ENCODE measurements around the gene RNF19B.
"Not testable (repeated sequence)": the region's sequence is repeated elsewhere in the genome, so short reads cannot be mapped to it uniquely, and the experiment has no call there.

Gene RNF19B

DNA sequence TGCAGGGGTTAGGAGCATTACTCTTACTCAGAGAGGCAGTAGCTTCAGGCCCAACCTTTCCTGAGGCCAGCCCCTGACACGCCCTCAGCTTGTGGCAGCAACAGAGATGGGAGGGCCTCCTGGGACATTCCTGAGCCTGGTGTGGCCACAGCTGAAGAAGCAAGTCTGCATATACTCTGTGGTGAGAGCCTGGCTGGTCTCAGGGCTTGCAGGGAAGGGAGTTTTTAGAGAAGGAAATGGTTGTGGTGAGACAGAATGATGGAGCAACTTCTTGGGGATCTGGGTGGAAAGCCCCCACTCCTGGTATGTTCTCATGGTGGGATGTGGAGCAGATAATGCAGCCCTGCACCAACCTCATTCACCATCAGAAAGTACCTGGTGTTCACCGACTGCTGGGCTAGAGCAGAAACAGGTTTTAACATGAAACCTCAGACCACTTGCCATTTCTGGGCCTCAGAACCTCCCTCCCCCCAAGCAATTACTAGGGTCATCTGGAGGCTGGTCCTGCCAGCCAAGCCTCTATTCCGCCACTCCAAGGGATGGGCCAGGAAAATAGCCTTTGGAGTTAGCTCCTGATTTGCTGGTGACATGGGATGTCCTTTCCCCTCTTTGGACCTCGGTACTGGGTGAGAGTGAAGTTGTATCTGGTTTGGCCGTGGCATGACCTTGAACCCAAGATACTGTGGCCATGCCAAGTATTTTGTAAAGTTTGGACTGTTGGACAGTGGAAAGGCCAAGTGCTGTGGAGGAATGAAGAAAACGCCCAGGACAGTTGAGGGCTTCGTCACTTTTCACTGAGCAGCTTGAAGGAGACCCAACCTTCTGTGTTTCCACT, 28.1 kb upstream of the RNF19B start:
- DNase-seq = peak; percentile 67

GRCh38 chr1:32991819-32992488, 27.3 kb upstream of the RNF19B start:
- DNase-seq = no peak

GRCh38 chr1:32991386-32991785, 26.8 kb upstream of the RNF19B start:
- DNase-seq = no peak

- no peak for DNase-seq
These were observed 26.3 kb upstream of the RNF19B start for GRCh38 chr1:32990887-32991286.

- peak; percentile 58 for DNase-seq
These were observed 24.8 kb upstream of the RNF19B start for GRCh38 chr1:32989160-32990050.

DNA sequence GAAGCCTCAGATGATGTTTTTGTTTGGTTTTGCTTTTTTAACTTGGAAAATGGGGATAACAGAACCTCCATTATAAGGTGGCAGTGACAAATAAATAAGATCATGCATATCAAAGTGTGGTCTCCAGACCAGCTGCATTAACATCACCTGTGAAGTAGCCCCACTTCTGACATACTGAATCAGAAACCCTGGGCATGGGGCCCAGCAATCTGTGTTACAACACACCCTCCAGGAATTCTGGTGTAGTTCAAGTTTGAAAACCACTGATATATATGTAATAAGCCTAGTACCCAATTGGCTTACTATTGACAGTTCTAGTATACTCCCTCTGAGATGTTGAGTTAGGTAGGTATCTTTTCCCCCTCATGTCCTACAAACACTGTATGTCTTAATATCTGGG, 24.1 kb upstream of the RNF19B start:
- DNase-seq = no peak

GRCh38 chr1:32985226-32985625, 20.6 kb upstream of the RNF19B start:
- DNase-seq = no peak

DNA sequence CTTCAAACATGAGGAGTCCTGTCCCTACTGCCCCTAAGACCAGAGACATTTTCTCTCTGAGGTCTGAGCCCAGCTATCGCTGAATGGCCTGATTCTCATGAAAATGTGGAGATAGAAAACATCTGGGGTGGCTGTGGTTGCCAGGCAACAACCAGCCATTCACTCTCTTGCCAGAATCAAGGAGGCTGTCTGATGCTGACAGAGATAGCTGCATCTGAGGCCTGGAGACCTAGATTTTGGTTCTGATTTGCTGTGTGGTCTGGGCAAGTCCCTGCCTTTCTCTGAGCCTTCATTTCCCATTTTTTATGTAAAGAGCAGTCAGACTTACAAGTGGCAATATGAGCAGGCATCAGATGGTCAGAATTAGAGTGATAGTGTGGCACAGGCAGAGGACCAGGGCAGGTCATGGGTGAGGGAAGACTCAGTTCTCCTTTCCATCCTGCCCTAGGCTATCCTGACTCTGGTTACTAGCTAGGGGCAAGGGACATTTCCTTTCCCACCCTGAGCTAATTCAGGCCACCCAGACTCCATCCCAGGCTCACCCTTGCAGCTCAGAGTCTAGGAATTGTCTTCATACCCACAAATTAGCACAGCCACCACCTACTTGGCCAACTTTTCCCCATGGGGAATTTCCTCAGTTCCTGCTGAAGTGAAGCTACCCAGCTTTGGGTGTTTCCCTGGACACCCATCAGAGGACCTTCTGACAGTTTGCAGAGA, 20.0 kb upstream of the RNF19B start:
- no peak for DNase-seq

DNA sequence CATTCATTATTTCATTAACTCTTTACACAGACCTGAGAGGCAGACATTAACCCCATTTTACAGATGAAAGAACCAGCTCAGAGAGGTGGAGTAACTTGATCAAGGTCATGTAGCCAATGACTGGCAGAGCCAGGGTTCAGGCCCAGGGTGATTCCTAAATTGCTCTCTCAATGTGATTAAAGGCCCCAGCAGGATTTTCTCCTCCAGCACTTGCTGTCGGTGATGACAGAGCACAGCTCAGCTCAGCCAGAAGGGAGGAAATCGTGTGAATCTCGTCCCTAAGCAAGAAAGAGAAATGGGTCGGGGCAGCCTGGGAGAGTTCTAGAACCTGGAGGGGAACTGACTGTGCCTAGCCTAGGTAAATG, 19.5 kb upstream of the RNF19B start:
- DNase-seq = no peak

- no peak for DNase-seq
These were observed 18.4 kb upstream of the RNF19B start for GRCh38 chr1:32983020-32983419.

DNA sequence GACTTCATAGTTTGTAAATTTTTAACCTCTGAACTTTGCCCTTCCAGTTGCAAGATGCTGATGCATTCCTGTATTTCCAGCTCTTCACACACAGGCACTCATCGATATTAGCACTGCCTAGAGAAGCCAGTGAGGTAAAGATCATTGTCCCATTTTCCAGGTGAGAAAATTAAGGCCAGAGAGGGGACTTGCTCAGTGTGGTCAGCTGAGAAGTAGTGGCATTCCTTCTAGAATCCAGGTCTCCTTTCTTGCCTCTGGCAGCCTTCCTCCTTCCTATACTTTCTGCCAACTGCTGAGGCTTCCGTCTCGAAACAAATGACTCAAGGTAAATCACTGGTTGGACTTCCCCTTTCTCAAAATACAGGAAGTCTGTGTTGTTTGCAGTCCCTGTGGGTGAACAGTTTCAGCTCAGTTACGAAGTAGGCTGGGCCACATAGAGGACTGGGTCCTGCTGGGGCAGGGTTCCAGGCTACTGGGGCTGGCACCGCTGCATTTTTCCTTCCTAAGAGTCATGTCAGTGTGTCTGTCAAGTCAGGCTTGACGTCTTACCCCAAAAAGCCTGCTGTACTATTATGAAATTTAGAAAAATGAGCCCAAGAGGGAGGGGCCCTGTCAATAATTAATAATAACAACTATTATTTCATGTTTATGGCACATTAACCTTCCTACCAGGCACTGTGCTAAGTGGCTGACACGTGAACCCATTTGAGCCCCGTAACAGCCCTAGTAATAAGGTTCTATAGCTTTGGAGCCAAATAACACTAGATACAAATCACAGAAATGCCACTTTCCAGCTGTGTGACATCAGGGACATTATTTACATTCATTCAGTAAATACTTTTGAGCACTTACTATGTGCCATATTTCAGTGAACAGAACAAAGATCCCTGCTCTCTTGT, 16.6 kb upstream of the RNF19B start:
- DNase-seq = peak; percentile 76

- DNase-seq = no peak
These were observed 15.5 kb upstream of the RNF19B start for GRCh38 chr1:32980080-32980479.

DNA sequence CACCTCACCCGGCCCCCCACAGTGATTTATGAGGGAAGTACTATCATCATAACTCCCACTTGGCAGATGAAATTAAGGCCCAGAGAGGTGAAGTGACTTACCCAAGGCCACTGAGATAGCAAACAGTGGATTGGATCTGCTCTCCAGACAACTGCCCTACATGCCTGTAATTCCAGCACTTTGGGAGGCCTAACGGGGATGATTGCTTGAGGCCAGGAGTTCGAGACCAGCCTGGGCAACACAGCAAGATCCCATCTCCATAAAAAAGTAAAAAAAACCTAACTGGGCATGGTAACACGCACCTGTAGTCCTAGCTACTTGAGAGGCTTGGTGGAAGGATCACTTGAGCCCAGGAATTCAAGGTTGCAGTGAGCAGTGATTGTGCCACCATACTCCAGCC, 14.2 kb upstream of the RNF19B start:
- no peak for DNase-seq

DNA sequence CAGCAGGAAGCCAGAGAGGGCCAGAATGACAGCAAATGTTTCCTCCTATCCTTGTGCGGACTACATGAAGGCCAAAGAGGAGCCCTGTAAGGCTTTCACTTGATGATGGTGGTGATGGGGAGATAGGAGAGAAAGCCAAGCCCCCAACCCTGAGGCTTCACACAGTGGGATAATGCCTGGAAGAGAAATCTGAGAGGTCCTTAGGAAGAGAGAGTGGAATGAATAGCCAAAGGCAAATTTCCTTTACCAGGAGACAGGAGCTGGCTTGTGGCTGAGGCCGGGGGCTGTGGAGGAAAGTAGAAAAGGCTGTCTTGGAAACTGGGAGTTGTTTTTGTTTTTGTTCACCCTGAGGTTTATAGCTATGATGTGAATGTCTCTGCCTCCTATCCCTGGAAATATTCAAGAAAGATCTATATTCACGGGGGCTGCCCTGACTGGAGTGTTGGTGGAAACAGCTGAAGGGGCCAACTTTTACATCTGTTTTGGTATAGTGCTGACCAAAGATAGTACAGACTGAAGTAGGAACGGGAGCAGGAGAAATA, 13.0 kb upstream of the RNF19B start:
- no peak for DNase-seq

- DNase-seq = not testable (repeated sequence)
These were observed 10.4 kb upstream of the RNF19B start for GRCh38 chr1:32975055-32975454.

- DNase-seq = not testable (repeated sequence)
These were observed 8.8 kb upstream of the RNF19B start for GRCh38 chr1:32973458-32973857.

DNA sequence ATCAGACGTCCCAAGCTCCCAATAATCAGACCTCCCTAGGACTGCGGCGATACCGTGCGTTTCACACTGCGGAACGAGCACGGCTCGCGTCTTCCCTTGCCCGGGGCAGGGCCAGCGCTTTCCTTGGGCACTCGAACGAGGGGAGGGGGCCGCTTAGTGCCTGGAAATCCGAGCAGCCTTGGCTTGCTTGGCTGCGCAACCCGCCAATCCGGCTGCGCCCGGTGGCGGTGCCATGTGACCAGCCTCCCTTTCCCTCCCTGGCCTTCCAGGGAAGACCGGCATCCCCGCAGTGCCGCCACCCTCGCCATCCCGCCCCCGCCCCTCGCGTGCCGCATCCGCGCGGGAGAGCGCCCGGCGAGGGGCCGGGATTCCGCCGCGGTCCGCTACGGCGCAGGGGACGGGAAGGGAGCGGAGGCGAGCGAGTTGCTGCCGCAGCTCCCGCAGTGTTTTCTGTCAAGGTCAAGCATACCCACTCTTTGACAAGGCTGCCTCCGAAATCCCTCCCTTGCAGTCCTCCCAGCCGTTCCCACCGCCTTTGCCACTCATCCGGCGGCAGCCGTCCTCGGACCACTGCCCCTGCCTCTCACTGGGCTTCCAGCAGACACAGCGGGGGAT, 8.3 kb upstream of the RNF19B start:
- DNase-seq = no peak

DNA sequence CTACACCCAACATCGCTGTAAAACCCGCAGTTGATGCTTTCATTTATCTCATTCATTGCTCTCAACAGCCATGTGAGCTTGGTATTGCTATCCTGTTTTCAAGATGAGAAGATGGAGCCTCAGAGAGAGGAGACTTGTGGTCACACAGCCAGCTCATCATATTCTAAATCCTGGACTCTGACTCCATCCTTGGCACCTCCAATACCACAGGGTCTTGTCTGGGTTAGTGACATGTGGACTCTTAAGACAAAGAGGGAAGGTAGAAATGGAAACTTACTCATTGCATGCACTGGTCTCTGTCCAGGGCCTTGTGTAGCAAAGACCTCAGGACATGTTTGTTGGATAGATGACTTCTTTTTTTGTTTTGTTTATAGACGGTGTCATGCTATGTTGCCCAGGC, 7.0 kb upstream of the RNF19B start:
- no peak for DNase-seq

GRCh38 chr1:32971156-32971555, 6.5 kb upstream of the RNF19B start:
- no peak for DNase-seq

GRCh38 chr1:32969566-32969965, 5.0 kb upstream of the RNF19B start:
- DNase-seq = no peak
